Esophagus squamous epithelium (tissue), 4 donors: ENCODE data around the gene TSPAN4.

Experiments used
- CTCF ChIP-seq, 6 experiments: fragments of 450-650 bp in 4 of 6; fragments of 200-600 bp in 2 of 6; sonication (generic) in 2 of 6; IDR thresholded peaks; one replicate each; pipeline ENCODE4 v1.5.1; 2016 to 2019; ENCODE audit warnings: antibody characterized with exemption in 6 of 6, mild to moderate bottlenecking in 4 of 6, moderate library complexity in 4 of 6
- POLR2A ChIP-seq, 4 donors: fragments of 450-650 bp; IDR thresholded peaks; one replicate each; pipeline ENCODE4 v1.6.1; 2017; ENCODE audit warnings: antibody characterized with exemption in 4 of 4, mild to moderate bottlenecking in 4 of 4, moderate library complexity in 3 of 4

- TF ChIP-seq CTCF (IDR thresholded peaks at IDR 0.05), result no peak
- no peak for TF ChIP-seq POLR2A (IDR thresholded peaks at IDR 0.05)
Measured at GRCh38 chr11:836274-836673, 6.4 kb upstream of the TSPAN4 start.
